HG03159 (cell line): ENCODE data around the gene HERPUD1.
"Not testable (repeated sequence)": the region's sequence is repeated elsewhere in the genome, so short reads cannot be mapped to it uniquely, and the experiment has no call there.

Experiments used
- ATAC-seq: cut with Tn5 transposase; IDR thresholded peaks from one replicate; pipeline ENCODE4 v1.9.1; 2021; ENCODE audit warnings: mild to moderate bottlenecking, moderate library complexity; ENCODE audit not compliant: unreplicated experiment

The HERPUD1 gene

GRCh38 chr16:56931892-56932720 lies at the start of gene HERPUD1:
HERPUD1 (plus strand) TSS chr16:56932142; CDS start chr16:56932245, 103 bp downstream.
- peak; percentile 87 for ATAC-seq

GRCh38 chr16:56883586-56883985 lies 48.4 kb upstream of the HERPUD1 start:
- no peak for ATAC-seq

GRCh38 chr16:56884026-56884582 lies 47.8 kb upstream of the HERPUD1 start:
- no peak for ATAC-seq

GRCh38 chr16:56884929-56885328 lies 47.0 kb upstream of the HERPUD1 start:
- not testable (repeated sequence) for ATAC-seq

GRCh38 chr16:56885446-56886162 lies 46.3 kb upstream of the HERPUD1 start:
- ATAC-seq, result no peak

- no peak for ATAC-seq
These were observed 45.6 kb upstream of the HERPUD1 start for GRCh38 chr16:56886296-56886695.

- no peak for ATAC-seq
These were observed 45.1 kb upstream of the HERPUD1 start for GRCh38 chr16:56886826-56887225.

GRCh38 chr16:56888806-56889205 lies 43.1 kb upstream of the HERPUD1 start:
- peak; percentile 60 for ATAC-seq

- no peak for ATAC-seq
These were observed 42.7 kb upstream of the HERPUD1 start for GRCh38 chr16:56889206-56889605.

- no peak for ATAC-seq
These were observed 40.3 kb upstream of the HERPUD1 start for GRCh38 chr16:56891685-56892084.

GRCh38 chr16:56892705-56893104 lies 39.2 kb upstream of the HERPUD1 start:
- no peak for ATAC-seq

- no peak for ATAC-seq
These were observed 37.5 kb upstream of the HERPUD1 start for GRCh38 chr16:56894331-56894917.

GRCh38 chr16:56895813-56896212 lies 36.1 kb upstream of the HERPUD1 start:
- no peak for ATAC-seq

- ATAC-seq, result no peak
These were observed 35.7 kb upstream of the HERPUD1 start for GRCh38 chr16:56896244-56896643.

GRCh38 chr16:56897026-56897799 lies 34.7 kb upstream of the HERPUD1 start:
- no peak for ATAC-seq

- no peak for ATAC-seq
These were observed 33.1 kb upstream of the HERPUD1 start for GRCh38 chr16:56898847-56899246.

GRCh38 chr16:56903866-56904265 lies 28.1 kb upstream of the HERPUD1 start:
- ATAC-seq, result no peak

- no peak for ATAC-seq
These were observed 24.5 kb upstream of the HERPUD1 start for GRCh38 chr16:56907401-56907800.

- no peak for ATAC-seq
These were observed 22.4 kb upstream of the HERPUD1 start for GRCh38 chr16:56909527-56909979.

GRCh38 chr16:56910112-56910511 lies 21.8 kb upstream of the HERPUD1 start:
- ATAC-seq, result no peak
